IPS-20b (cell line): Measurements from ENCODE around the gene ZEB1.

Experiments
- H3K27ac ChIP-seq: one replicate; pipeline ENCODE4 v1.5.1; 2013; ENCODE audit warnings: low read length
- H3K27me3 ChIP-seq: 2 replicates; pipeline ENCODE4 v1.6.1; 2013; ENCODE audit warnings: mild to moderate bottlenecking, low read length, inconsistent platforms; ENCODE audit not compliant: insufficient read depth
- H3K36me3 ChIP-seq: 2 replicates; pipeline ENCODE4 v1.6.1; 2013; ENCODE audit warnings: low read depth, mild to moderate bottlenecking, inconsistent platforms, low read length, moderate library complexity; ENCODE audit not compliant: insufficient read depth
- H3K4me1 ChIP-seq: 2 replicates; pipeline ENCODE4 v1.6.1; 2013; ENCODE audit warnings: mild to moderate bottlenecking, control low read depth, inconsistent platforms, low read length, moderate library complexity; ENCODE audit not compliant: insufficient read depth
- H3K4me3 ChIP-seq: 2 replicates; pipeline ENCODE4 v1.5.1; 2013; ENCODE audit warnings: mild to moderate bottlenecking, low read length, inconsistent platforms
- H3K9ac ChIP-seq: 2 replicates; pipeline ENCODE4 v1.6.1; 2013; ENCODE audit warnings: low read depth, mild to moderate bottlenecking, inconsistent platforms, low read length, moderate library complexity
- H3K9me3 ChIP-seq: 2 replicates; pipeline ENCODE4 v1.6.1; 2013; ENCODE audit warnings: mild to moderate bottlenecking, low read depth, low read length, inconsistent platforms; ENCODE audit not compliant: insufficient read depth

ZEB1 gene

DNA sequence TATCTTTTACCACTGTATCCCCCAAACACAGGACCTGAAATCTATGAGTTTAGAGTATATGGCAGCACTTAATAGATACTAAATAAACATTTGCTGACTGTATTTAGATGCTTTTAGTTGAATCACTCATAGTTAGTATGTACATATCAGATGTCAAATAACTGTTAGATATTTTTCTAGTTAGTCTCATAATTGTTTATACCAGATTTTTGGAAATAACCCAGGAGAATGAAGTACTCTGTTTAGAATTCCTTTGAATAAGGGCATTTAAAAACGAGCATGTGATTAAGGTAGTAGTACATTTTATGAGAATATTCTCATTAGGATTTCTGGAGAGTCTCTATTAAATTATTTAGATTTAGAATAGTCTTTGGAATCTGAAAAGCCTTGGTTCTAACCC, 22.3 kb upstream of the ZEB1 start:
- no peak overlapping the region for H3K9ac ChIP-seq
- H3K36me3 ChIP-seq, result no peaks in the 10 kb centered on the region
- no peaks in the 10 kb centered on the region for H3K9me3 ChIP-seq
- H3K27me3 ChIP-seq, result no peaks in the 10 kb centered on the region
- no peak overlapping the region for H3K4me3 ChIP-seq
- no peak overlapping the region for H3K27ac ChIP-seq
- H3K4me1 ChIP-seq, result no peaks in the 10 kb centered on the region

- no peaks in the 10 kb centered on the region for H3K36me3 ChIP-seq
- H3K27me3 ChIP-seq, result no peaks in the 10 kb centered on the region
- H3K27ac ChIP-seq, result no peak overlapping the region
Measured at GRCh38 chr10:31299119-31299518, 19.9 kb upstream of the ZEB1 start.

GRCh38 chr10:31303212-31303611, 15.8 kb upstream of the ZEB1 start:
- no peak overlapping the region for H3K27ac ChIP-seq
- H3K9ac ChIP-seq, result no peak overlapping the region
- H3K36me3 ChIP-seq, result no peaks in the 10 kb centered on the region
- no peaks in the 10 kb centered on the region for H3K4me1 ChIP-seq
- H3K9me3 ChIP-seq, result no peaks in the 10 kb centered on the region
- H3K4me3 ChIP-seq, result no peak overlapping the region
- H3K27me3 ChIP-seq, result no peaks in the 10 kb centered on the region

More at GRCh38 chr10:31299119-31299518, 19.9 kb upstream of the ZEB1 start:
- Histone ChIP-seq H3K4me1 (no peaks in the 10 kb centered on the region), H3K9ac (no peak overlapping the region), H3K9me3 (no peaks in the 10 kb centered on the region), H3K4me3 (no peak overlapping the region)

DNA sequence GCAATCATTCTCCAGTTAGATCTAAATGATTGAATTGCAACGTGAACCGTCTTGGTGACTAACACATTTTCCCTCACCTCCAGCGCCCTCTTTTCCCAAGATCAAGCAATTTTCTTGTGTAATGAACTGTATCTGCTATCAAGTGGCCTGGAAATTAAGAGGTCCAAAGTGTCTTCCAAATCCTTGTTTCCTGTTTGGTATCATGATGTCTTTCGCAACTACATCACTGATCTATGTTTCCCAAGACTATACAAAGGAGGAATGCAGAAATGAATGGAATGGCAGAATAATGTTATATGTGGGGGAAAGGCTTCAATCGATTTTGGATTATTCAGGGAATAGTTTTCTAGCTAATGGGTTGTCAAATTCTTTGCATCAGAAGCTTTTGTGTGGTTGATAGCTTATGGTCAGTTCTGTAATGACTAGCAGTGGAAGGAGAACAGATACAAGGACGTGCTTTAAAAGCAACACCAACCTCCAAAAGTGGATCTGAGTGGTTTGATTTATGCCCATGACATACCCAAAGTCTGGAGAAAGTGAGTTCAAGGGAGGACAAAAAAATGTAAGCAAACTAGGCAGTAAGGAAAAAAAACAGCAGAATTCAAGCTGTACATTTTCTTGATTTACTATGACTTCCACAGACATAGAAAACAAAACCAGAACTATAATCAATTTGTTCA, 14.6 kb upstream of the ZEB1 start:
- H3K27ac ChIP-seq, result no peak overlapping the region
- no peaks in the 10 kb centered on the region for H3K27me3 ChIP-seq
- no peaks in the 10 kb centered on the region for H3K36me3 ChIP-seq
- H3K9ac ChIP-seq, result no peak overlapping the region
- H3K4me1 ChIP-seq, result no peaks in the 10 kb centered on the region
- H3K9me3 ChIP-seq, result no peaks in the 10 kb centered on the region
- H3K4me3 ChIP-seq, result no peak overlapping the region

DNA sequence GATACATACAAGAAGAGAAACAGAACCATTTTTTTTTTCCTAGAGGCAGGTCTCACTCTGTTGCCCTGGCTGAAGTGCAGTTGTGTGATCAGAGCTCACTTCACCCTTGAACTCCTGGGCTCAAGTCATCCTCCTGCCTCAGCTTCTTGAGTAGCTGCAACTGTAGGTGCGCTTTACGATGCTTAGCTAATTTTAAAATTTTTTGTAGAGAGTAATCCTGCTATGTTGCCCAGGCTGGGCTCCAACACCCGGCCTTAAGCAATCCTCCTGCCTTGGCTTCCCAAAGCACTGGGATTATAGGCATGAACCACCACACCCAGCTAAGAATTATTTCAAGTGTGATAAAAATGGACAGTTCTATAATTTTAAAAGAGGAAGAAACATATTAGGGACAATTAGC, 5.6 kb upstream of the ZEB1 start:
- Histone ChIP-seq H3K36me3 (no peaks in the 10 kb centered on the region), H3K4me1 (no peaks in the 10 kb centered on the region; the same call in 1 of the 2 replicates), H3K27ac (no peak overlapping the region), H3K9me3 (no peaks in the 10 kb centered on the region), H3K9ac (no peak overlapping the region), H3K27me3 (peaks cover 22% of the 10 kb centered on the region), H3K4me3 (no peak overlapping the region)

DNA sequence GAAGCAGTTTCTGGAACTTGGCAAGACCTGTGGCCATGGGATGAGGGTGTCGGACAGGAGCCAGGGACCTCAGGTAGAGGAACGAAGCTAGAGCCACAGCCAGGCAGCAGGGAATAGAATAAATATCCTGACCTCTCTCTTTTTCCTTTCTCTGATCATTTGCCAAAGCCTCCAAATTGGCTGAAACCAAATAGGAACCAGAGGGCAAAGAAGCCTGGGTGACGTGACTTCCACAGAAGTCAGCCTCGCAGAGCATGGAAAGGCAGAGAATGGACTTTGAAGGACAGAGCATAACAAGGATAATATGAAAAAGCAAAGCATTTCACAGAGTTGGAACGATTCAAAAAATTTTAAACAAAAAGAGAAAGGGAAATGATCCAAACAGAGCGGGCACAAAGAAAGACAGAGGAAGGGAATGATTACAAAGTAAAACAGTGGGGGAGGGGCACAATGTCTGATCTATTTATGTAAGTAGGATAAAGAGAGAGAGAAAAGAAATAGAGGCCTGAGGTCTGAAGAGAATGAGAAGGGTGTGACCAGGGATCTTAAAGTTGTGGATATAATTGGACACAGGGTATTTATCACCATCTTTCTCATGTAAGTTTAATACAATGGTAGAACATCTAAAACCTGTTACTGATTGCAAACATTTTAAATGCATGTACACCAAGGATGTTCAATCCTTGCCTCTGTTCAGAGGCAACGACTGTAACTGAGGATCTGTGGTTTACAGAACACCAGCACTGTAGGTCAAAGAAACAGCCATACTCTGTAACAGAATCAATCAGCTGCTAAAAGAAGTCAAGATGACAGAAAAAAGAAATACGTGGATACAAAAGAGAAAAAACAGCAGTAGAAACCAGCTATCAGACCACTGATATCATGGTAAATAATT, 4.5 kb upstream of the ZEB1 start:
- Histone ChIP-seq H3K9ac (no peak overlapping the region), H3K27me3 (peaks cover 22% of the 10 kb centered on the region), H3K9me3 (no peaks in the 10 kb centered on the region), H3K4me1 (no peaks in the 10 kb centered on the region; the same call in 1 of the 2 replicates), H3K27ac (no peak overlapping the region), H3K4me3 (no peak overlapping the region), H3K36me3 (no peaks in the 10 kb centered on the region)

GRCh38 chr10:31315453-31315852, 3.6 kb upstream of the ZEB1 start:
- H3K27ac ChIP-seq, result no peak overlapping the region
- H3K4me3 ChIP-seq, result no peak overlapping the region
- H3K4me1 ChIP-seq, result no peaks in the 10 kb centered on the region; the same call in 1 of the 2 replicates
- H3K27me3 ChIP-seq, result peaks cover 27% of the 10 kb centered on the region
- no peaks in the 10 kb centered on the region for H3K9me3 ChIP-seq
- H3K36me3 ChIP-seq, result no peaks in the 10 kb centered on the region
- no peak overlapping the region for H3K9ac ChIP-seq

DNA sequence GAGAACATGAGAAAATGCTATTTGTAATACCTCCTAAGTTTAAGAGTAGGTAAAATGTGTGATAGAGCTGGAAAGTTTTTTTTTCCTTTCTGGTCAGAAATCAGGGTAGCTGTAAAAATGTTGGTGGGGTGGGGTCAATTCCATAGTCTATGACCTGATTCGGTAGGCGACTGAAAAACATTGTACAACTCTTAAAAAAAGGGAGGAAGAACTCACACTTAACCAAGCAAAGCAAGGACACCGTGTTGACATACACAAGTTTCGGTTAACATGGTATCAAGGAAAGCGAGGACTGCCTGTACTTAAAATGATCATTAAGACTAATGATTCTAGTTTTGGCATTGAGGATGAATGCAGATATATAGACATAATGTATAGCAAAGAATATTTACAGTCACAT, 1.8 kb upstream of the ZEB1 start:
- Histone ChIP-seq H3K36me3 (no peaks in the 10 kb centered on the region), H3K27ac (no peak overlapping the region)

DNA sequence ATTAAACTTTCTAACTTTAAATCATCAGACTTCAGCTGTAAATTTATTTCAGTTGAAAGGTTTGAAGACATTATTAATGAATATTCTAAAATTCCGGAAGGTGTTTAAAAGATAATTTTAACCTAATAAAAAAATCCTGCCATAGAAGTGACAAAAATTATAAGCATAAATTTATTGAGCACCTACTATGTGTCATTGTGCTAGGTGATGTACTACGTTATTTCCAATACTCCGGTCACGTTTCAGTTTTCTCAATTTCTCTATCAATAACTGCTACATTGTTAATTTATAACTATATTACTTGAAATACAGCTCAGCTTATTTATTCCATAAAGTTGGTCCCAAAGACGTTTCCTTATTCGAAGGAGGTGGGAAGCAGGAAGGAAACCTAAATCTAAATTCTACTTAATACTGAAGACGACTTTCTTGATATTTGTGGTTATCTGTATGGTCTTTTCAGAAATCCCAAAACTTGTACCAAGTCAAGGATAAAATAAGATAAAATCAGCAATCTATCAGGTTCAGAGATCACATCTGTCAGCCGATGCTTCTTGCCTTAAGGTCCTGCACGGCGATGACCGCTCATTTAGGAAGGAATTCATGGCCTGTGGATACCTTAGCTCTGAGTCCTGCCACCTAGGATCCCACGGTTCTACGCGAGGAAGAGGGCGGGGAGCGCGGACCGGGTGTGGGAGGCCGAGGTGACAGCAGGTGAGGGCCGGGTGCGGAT, 1.2 kb upstream of the ZEB1 start:
- Histone ChIP-seq H3K4me1 (peaks cover 7% of the 10 kb centered on the region; the same call in 1 of the 2 replicates), H3K9ac (peak overlapping the region; percentile 69; the same call in 1 of the 2 replicates), H3K9me3 (no peaks in the 10 kb centered on the region), H3K4me3 (peak overlapping the region; percentile 89), H3K36me3 (no peaks in the 10 kb centered on the region), H3K27ac (no peak overlapping the region), H3K27me3 (peaks cover 50% of the 10 kb centered on the region)

More for the DNA sequence above, 1.8 kb upstream of the ZEB1 start:
- H3K4me1 ChIP-seq, result peaks cover 7% of the 10 kb centered on the region; the same call in 1 of the 2 replicates
- no peak overlapping the region for H3K9ac ChIP-seq
- peaks cover 44% of the 10 kb centered on the region for H3K27me3 ChIP-seq
- no peak overlapping the region for H3K4me3 ChIP-seq
- H3K9me3 ChIP-seq, result no peaks in the 10 kb centered on the region

DNA sequence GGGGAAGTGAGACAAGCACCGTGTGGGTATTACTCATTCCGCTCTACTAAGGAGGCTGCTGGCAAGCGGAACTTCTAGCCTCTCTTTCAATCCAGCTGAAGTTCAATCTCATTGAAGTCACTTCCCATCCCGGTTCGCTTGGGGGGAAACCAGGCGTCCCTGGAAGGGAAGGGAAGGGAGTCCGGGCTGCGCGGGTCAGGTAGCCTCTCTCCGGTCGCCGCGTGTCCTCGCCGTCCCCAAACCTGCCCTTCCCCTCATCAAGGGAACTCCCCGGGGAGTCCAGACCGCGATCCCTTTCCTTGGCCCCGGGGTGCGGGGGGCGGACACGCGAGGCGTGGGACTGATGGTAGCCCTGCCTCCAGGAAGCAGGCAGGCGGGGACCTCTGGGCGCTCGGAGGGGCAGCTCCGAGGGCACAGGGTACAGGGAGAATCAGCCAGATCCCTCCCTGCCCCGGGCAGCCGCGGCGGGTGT, 598 bp upstream of the ZEB1 start:
- no peak overlapping the region for H3K27ac ChIP-seq

More for the DNA sequence above, 598 bp upstream of the ZEB1 start:
- peak overlapping the region; percentile 89 for H3K4me3 ChIP-seq
- H3K9ac ChIP-seq, result peak overlapping the region; percentile 69; the same call in 1 of the 2 replicates
- H3K36me3 ChIP-seq, result no peaks in the 10 kb centered on the region
- no peaks in the 10 kb centered on the region for H3K9me3 ChIP-seq
- peaks cover 56% of the 10 kb centered on the region for H3K27me3 ChIP-seq
- H3K4me1 ChIP-seq, result peaks cover 7% of the 10 kb centered on the region; the same call in 1 of the 2 replicates
